A549 (cell line): ENCODE measurements around the gene RNF123.

Experiments
- FOSB ChIP-seq: fragments of 250-450 bp; sonication (Bioruptor Pico); IDR thresholded peaks from 2 replicates; pipeline ENCODE4 v1.5.0; 2020; ENCODE audit warnings: mild to moderate bottlenecking, moderate library complexity
- MAZ ChIP-seq: fragments of 150-350 bp; IDR thresholded peaks from 2 replicates; pipeline ENCODE4 v1.6.1; 2014; ENCODE audit warnings: antibody characterized with exemption, low read depth, low read length, borderline replicate concordance
- RAD21 ChIP-seq, 2 experiments: fragments of >200 bp in 1 of 2; sonication (Bioruptor Twin) in 1 of 2; formaldehyde crosslinking in 1 of 2; IDR thresholded peaks in 1 of 2; conservative IDR thresholded peaks in 1 of 2; 2 replicates in 1 of 2; 3 replicates in 1 of 2; pipeline ENCODE4 v1.6.1; 2012 to 2018; ENCODE audit warnings: inconsistent platforms in 1 of 2
- TF ChIP-seq, protein P1 (sequence below): fragments of >200 bp; sonication (Bioruptor Twin); formaldehyde crosslinking; IDR thresholded peaks from 3 replicates; pipeline ENCODE4 v1.5.1; 2016

DNA sequence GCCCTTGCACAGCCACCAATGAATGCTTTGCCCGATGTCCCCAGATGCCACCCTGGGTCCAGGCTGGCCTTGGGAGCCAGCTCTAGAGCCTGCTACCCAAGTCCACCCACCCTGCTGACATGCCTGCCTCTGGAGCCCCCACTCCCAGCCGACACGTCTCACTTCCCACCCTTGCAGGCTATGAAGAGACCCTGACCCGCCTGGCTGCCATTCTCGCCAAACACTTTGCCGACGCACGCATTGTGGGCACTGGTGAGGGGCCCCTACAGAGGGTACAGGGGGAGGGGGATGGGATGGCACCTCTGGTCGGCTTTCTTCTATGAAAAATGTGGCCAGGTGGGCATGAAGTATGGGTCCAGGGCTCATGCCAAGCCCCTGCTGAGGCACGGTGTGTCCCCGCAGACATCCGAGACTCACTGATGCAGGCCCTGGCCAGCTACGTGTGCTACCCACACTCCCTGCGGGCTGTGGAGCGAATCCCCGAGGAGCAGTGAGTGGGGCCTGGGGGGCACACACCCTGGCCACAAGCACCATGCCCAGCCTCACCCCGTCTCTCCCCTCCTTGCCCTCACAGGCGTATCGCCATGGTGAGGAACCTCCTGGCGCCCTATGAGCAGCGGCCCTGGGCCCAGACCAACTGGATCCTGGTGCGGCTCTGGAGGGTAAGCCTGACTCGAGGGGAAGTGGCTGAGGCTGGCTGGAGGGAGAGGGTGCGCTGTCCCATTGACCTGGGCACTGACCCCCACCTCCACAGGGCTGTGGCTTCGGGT is 24.2 kb downstream of the RNF123 start:
- TF ChIP-seq, protein P1, sequence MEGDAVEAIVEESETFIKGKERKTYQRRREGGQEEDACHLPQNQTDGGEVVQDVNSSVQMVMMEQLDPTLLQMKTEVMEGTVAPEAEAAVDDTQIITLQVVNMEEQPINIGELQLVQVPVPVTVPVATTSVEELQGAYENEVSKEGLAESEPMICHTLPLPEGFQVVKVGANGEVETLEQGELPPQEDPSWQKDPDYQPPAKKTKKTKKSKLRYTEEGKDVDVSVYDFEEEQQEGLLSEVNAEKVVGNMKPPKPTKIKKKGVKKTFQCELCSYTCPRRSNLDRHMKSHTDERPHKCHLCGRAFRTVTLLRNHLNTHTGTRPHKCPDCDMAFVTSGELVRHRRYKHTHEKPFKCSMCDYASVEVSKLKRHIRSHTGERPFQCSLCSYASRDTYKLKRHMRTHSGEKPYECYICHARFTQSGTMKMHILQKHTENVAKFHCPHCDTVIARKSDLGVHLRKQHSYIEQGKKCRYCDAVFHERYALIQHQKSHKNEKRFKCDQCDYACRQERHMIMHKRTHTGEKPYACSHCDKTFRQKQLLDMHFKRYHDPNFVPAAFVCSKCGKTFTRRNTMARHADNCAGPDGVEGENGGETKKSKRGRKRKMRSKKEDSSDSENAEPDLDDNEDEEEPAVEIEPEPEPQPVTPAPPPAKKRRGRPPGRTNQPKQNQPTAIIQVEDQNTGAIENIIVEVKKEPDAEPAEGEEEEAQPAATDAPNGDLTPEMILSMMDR, result no peak
- TF ChIP-seq RAD21 (conservative IDR thresholded peaks at IDR 0.05 in 1 of 2, IDR thresholded peaks at IDR 0.05 in 1 of 2), result no peak
- TF ChIP-seq MAZ, result no peak
- TF ChIP-seq FOSB (CRISPR knock-in tag), result no peak
